Memory B cell (primary cell): ENCODE measurements around the gene OSBPL1A.
A peak's percentile ranks its signal among the peaks of the same experiment; 100 is the strongest.

Source experiments
- ATAC-seq: fragments of 150-1000 bp; cut with Tn5 transposase; 2 replicates; pipeline ENCODE4 v1.10.0; 2021; ENCODE audit warnings: low read depth, mild to moderate bottlenecking, moderate library complexity
- DNase-seq, 2 donors: peaks; one replicate each; pipeline ENCODE4 v3.0.0; 2022; ENCODE audit warnings: low spot score in 2 of 2
- H3K27ac Mint-ChIP-seq: one replicate; pipeline ENCODE4 v1.8.0; 2022; ENCODE audit warnings: mild to moderate bottlenecking, moderate library complexity, mixed read lengths
- H3K27me3 Mint-ChIP-seq: one replicate; pipeline ENCODE4 v1.8.0; 2022; ENCODE audit warnings: mixed read lengths
- H3K36me3 Mint-ChIP-seq: one replicate; pipeline ENCODE4 v1.8.0; 2022; ENCODE audit warnings: mild to moderate bottlenecking, mixed read lengths
- H3K4me1 Mint-ChIP-seq: one replicate; pipeline ENCODE4 v1.8.0; 2022; ENCODE audit warnings: mixed read lengths
- H3K4me3 Mint-ChIP-seq: one replicate; pipeline ENCODE4 v1.8.0; 2022; ENCODE audit warnings: mild to moderate bottlenecking, moderate library complexity, mixed read lengths
- H3K9me3 Mint-ChIP-seq: one replicate; pipeline ENCODE4 v1.8.0; 2022; ENCODE audit warnings: mixed read lengths

Gene OSBPL1A

DNA sequence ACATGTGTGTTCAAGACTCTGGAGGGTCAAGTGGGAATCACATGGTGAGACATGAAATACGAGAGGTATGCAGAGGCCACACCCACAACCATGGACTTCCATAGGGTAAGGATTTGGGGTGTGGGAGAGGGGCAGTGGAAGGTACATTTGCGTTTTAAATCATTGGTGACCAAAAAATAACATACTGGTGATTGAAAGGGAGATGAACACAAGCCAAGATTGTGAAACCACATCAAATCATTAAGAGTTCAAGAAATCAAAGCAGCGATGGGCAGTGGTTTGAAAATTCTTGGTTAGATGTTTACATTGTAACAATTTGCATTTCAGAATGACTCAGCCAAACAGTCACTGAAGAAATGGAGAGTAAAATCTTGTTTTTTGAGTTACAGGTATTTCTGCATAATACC, 260.7 kb downstream of the OSBPL1A start:
- H3K9me3 Mint-ChIP-seq: peaks cover 2% of the 10 kb centered on the region
- H3K4me1 Mint-ChIP-seq: peaks cover 10% of the 10 kb centered on the region
- H3K36me3 Mint-ChIP-seq: peaks cover 4% of the 10 kb centered on the region
- DNase-seq (no peak), ATAC-seq (no peak)
- peaks cover 5% of the 10 kb centered on the region for H3K27me3 Mint-ChIP-seq
- peak overlapping the region; percentile 52 for H3K27ac Mint-ChIP-seq
- no peak overlapping the region for H3K4me3 Mint-ChIP-seq

- Mint-ChIP-seq H3K4me3 (no peak overlapping the region), H3K4me1 (no peaks in the 10 kb centered on the region), H3K36me3 (peaks cover 26% of the 10 kb centered on the region), H3K9me3 (no peaks in the 10 kb centered on the region), H3K27me3 (no peaks in the 10 kb centered on the region), H3K27ac (no peak overlapping the region)
- DNase-seq: no peak
- no peak for ATAC-seq
Measured at GRCh38 chr18:24130494-24130893, 267.1 kb downstream of the OSBPL1A start.

- Mint-ChIP-seq H3K36me3 (peaks cover 27% of the 10 kb centered on the region), H3K4me3 (no peak overlapping the region), H3K27ac (peak overlapping the region; percentile 42), H3K27me3 (no peaks in the 10 kb centered on the region), H3K9me3 (no peaks in the 10 kb centered on the region), H3K4me1 (no peaks in the 10 kb centered on the region)
- no peak for DNase-seq
- no peak for ATAC-seq
Measured at GRCh38 chr18:24128700-24129099, 268.9 kb downstream of the OSBPL1A start.

- DNase-seq (no peak), ATAC-seq (no peak)
- no peaks in the 10 kb centered on the region for H3K27me3 Mint-ChIP-seq
- peak overlapping the region; percentile 42 for H3K27ac Mint-ChIP-seq
- H3K4me3 Mint-ChIP-seq: no peak overlapping the region
- H3K4me1 Mint-ChIP-seq: no peaks in the 10 kb centered on the region
- peaks cover 27% of the 10 kb centered on the region for H3K36me3 Mint-ChIP-seq
- H3K9me3 Mint-ChIP-seq: no peaks in the 10 kb centered on the region
Measured at GRCh38 chr18:24127735-24128134, 269.9 kb downstream of the OSBPL1A start.

DNA sequence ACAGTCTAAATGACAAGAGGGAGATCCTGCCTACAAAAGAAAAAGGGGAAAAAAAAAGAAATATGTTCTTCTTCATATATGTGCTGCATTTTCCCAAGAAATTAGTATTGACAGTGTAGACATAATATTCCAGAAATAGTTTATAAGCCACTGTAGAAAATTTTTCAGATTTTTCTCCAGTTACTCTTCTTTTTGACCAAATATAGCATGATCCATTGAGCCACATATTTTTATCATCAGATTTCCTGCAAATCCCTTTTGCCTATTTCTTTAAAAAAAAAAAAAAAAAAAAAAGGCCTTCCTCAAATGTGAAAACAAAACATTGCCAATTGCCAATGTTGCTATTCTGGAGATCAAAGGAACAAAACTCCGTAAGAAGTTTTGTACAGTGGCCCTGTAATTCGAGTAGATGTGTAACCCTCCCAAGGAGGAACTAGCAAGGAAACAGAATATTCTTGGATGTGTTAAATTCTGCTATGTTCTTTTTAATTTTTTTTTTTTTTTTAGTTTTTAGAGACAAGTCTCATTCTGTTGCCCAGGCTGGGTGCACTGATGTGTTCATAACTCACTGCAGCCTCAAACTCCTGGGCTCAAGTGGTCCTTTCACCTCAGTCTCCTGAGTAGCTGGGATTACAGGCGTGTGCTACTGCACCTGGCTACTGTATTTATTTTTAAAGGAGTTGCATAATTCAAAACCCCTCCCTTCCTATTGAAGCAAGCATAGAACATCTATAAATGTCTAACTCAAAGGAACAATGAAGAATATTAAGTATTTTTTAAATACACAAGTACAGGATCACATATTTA, 271.3 kb downstream of the OSBPL1A start:
- no peaks in the 10 kb centered on the region for H3K4me1 Mint-ChIP-seq
- H3K9me3 Mint-ChIP-seq: no peaks in the 10 kb centered on the region
- no peaks in the 10 kb centered on the region for H3K27me3 Mint-ChIP-seq
- no peak overlapping the region for H3K27ac Mint-ChIP-seq
- ATAC-seq (no peak), DNase-seq (no peak)
- peaks cover 31% of the 10 kb centered on the region for H3K36me3 Mint-ChIP-seq
- H3K4me3 Mint-ChIP-seq: no peak overlapping the region

- Mint-ChIP-seq H3K4me3 (no peak overlapping the region), H3K27ac (no peak overlapping the region), H3K9me3 (no peaks in the 10 kb centered on the region), H3K36me3 (peaks cover 14% of the 10 kb centered on the region), H3K4me1 (no peaks in the 10 kb centered on the region), H3K27me3 (no peaks in the 10 kb centered on the region)
- no peak for DNase-seq
- no peak for ATAC-seq
Measured at GRCh38 chr18:24121625-24122024, 276.0 kb downstream of the OSBPL1A start.

DNA sequence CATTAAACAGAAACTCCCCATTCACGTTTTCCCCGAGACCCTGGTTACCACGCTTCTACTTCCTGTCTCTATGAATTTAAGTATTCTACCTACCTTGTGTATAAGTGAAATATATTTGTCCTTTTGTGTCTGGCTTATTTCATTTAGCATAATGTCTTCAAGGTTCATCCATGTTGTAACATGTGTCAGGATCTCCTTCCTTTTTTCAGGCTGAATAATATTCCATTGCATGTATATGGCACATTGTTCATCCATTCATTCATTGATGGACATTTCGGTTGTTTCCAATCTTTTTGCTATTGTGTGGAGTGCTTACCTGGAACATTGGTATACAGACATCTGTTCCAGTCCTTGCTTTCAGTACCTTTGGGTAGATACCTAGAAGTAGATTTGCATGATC, 276.9 kb downstream of the OSBPL1A start:
- Mint-ChIP-seq H3K36me3 (peaks cover 15% of the 10 kb centered on the region), H3K27me3 (no peaks in the 10 kb centered on the region), H3K9me3 (no peaks in the 10 kb centered on the region), H3K4me1 (peaks cover under 1% of the 10 kb centered on the region), H3K4me3 (no peak overlapping the region), H3K27ac (no peak overlapping the region)
- ATAC-seq (no peak), DNase-seq (no peak)

DNA sequence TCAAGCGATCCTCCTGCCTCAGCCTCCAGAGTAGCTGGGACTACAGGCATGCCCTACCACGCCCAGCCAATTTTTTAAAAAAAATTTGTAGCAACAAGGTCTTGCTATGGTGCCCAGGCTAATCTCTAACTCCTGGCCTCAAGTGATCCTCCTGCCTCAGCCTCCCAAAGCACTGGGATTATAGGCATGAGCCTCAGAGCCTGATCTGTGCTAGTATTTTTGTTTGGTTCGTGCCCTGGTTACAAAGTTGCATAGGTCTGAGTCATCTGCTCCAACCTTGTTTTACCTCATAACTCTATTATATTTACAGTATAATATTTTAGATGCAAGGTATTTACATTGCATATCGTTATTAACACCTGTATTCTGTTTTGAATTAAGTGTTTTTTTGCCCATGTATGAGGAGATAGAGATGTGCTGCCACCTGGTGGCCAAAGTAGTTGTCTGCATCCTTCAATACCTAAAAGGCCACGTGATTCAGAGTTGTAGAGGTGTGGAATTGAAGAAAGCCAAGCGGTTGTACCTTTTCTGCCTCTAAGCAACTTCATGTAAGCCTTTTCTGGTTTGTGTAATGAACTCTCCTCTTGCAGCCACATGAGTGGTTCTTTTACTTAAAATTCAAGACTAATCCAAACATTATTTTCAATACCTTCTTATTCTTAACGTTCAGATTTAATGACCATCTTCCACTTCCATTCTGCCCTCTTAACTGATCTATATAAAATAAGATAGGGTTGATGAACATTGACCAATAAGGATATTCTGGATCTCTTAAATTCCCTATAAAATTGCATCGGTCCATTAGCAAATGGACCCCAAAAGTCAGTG, 278.7 kb downstream of the OSBPL1A start:
- Mint-ChIP-seq H3K4me3 (no peak overlapping the region), H3K27me3 (no peaks in the 10 kb centered on the region), H3K4me1 (peaks cover 10% of the 10 kb centered on the region), H3K36me3 (peaks cover 20% of the 10 kb centered on the region), H3K27ac (no peak overlapping the region), H3K9me3 (no peaks in the 10 kb centered on the region)
- ATAC-seq: peak; percentile 82
- peak; percentile 62 to 66 for DNase-seq

DNA sequence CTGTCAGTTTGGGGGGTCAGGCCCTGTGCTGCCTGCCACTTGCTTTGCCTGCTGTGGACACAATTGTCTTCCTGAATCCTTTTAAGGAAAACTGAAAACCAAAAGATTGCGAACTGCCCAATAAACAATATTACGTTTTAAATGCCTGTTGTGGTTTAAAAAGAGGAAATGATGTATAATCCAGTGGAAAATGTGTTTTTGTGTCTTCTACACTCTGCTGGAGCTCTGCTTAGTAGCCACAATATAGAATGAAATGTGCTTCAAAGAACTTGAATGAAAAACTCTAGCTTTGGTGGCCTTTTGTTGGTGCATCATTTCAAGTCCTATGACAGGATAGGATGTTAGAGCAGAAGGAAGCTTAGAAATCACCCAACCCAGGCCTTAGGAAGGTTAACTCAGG, 282.0 kb downstream of the OSBPL1A start:
- H3K27me3 Mint-ChIP-seq: no peaks in the 10 kb centered on the region
- H3K9me3 Mint-ChIP-seq: no peaks in the 10 kb centered on the region
- peaks cover 19% of the 10 kb centered on the region for H3K36me3 Mint-ChIP-seq
- ATAC-seq (no peak), DNase-seq (no peak)
- H3K4me1 Mint-ChIP-seq: peaks cover 10% of the 10 kb centered on the region
- H3K4me3 Mint-ChIP-seq: no peak overlapping the region
- H3K27ac Mint-ChIP-seq: peak overlapping the region; percentile 15

DNA sequence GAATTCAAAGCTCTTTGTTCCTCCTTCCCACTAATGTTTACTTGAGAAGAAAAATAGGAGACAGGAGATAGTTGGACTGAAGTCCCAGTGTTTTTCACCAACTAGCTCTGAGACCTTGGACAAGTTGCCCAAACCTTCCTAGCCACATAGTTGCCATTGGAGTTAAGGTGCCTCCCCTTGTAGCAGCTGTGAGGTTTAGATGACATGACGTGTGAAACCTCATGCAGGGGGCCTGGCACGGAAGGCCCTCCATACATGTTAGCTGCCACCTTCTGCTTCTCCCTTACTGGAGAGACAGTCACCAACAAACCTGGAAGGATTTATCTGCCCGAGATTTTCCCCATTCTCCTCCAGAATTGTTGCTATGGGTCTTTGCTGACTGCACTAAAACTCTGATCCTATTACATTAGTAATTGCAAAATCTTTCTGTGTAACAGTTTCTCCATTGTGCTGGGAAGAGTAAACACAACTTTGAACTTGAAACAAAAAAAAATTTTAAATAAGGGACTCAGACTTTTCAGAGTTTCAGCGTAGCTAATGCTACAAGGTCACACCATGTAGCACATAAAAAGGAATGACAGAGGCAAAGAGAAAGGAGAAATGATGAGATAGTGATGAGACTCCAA, 282.6 kb downstream of the OSBPL1A start:
- peaks cover 16% of the 10 kb centered on the region for H3K36me3 Mint-ChIP-seq
- peaks cover 10% of the 10 kb centered on the region for H3K4me1 Mint-ChIP-seq
- H3K27me3 Mint-ChIP-seq: no peaks in the 10 kb centered on the region
- H3K9me3 Mint-ChIP-seq: no peaks in the 10 kb centered on the region
- peak overlapping the region; percentile 15 for H3K27ac Mint-ChIP-seq
- no peak for ATAC-seq
- DNase-seq: no peak
- H3K4me3 Mint-ChIP-seq: no peak overlapping the region

DNA sequence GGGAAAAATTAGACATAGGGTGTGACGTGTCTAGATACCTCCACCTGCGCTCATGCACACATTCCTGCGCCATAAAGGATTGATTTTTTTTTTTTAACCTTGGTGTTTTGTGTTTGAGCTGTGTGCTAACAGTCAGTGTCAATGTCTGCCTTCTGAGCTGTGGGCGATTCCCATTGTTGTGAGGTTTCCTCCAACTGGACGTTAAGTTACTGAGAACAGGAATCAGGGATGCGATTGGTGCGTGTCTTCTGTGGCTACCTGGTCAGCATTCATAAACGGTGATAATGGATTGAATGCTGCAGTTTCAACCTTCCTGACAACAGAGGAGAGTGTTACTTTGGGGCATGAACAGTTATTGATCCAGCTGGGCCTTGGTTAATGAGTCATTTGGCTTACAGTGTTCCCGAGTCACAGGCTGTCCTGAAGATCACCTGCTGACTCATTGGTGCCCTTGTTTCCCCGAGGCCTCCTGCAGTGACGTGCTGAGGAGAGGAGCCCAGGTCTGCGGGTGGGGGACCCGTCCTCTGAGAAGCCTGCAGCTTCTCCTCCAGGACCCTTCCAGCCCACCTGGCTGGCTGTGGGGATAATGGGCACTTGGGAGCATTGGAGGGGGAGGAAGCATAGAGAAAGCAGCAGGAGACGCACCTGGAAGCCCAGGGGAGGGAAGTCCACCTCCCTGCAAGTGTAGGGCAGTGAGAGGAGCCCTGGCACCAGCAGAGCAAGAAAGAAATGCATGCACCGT, 284.6 kb downstream of the OSBPL1A start:
- DNase-seq (no peak), ATAC-seq (no peak)
- Mint-ChIP-seq H3K36me3 (peaks cover 14% of the 10 kb centered on the region), H3K27me3 (no peaks in the 10 kb centered on the region), H3K27ac (peak overlapping the region; percentile 15), H3K4me3 (no peak overlapping the region), H3K9me3 (no peaks in the 10 kb centered on the region), H3K4me1 (peaks cover 12% of the 10 kb centered on the region)

- Mint-ChIP-seq H3K27ac (no peak overlapping the region), H3K27me3 (no peaks in the 10 kb centered on the region), H3K4me3 (no peak overlapping the region), H3K4me1 (peaks cover 13% of the 10 kb centered on the region), H3K36me3 (peaks cover 15% of the 10 kb centered on the region), H3K9me3 (no peaks in the 10 kb centered on the region)
- DNase-seq (no peak), ATAC-seq (no peak)
Measured at GRCh38 chr18:24112464-24112863, 285.2 kb downstream of the OSBPL1A start.
